Activated CD4-positive, alpha-beta T cell treated with anti-CD3 and anti-CD28 coated beads for 4 hours (primary cell): ENCODE results near the gene OR2F2.

Experiments
- DNase-seq, 2 donors: peaks; one replicate each; pipeline ENCODE4 v3.0.0-alpha.2; 2020

Gene OR2F2, protein sequence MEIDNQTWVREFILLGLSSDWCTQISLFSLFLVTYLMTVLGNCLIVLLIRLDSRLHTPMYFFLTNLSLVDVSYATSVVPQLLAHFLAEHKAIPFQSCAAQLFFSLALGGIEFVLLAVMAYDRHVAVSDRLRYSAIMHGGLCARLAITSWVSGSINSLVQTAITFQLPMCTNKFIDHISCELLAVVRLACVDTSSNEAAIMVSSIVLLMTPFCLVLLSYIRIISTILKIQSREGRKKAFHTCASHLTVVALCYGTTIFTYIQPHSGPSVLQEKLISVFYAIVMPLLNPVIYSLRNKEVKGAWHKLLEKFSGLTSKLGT

DNA sequence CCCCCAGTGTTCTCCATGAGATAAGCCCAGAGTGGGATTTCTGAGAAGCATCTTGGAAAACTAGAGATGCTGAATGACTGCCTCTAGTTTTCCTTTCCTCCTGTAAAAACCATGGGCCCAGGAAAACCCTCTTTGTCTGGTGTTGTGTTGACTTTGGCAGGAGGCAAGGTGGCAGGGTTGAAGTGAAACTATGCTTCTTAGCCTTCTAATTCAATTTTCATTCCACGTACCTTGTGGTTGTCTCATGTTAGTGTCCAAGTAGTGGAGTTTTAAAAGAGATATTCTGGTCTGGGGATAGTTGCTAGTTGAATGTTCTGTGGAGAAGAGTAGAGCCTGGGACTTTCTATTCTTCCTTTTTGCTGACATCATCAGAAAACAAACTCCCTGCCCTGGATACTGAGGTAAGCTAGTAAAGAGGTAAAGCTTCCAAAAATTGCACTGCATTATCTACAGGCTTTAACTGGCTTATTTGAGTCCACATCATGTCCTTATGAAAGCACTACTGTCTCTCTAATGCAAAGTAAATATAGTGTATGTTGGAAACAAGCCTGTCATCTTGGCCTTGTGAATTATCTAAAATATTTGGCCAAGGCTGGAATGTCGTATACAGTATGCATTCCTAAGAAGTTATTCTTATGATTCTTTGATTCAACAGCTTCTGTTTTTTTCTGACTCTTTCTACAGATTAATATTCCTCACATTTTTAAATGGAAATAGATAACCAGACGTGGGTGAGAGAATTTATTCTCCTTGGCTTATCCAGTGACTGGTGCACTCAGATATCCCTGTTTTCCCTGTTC, at the start of gene OR2F2:
OR2F2 (plus strand) TSS at position 708 of the 800 bp plus-strand sequence; CDS start at position 708, 0 bp downstream.
- no peak for DNase-seq

DNA sequence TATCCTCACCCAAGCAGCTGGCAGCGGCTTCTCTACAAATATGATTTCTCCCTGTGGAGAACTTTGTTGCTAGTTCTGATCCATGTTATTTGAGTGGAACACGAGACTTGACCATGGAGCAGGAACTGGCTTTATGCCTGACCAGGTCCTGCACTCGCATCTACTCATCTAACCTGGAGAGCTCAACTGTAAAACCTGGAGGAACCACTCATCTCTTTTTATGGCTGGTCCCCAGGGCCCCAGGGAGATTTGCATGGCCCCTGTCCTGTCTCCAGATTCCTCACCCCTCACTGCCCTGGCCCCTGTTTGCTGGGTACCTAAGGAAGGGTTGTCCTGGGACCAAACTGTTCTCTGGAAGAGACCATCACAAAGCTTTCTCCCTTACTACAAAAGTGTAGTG, 49.1 kb upstream of the OR2F2 start:
- DNase-seq = no peak

DNA sequence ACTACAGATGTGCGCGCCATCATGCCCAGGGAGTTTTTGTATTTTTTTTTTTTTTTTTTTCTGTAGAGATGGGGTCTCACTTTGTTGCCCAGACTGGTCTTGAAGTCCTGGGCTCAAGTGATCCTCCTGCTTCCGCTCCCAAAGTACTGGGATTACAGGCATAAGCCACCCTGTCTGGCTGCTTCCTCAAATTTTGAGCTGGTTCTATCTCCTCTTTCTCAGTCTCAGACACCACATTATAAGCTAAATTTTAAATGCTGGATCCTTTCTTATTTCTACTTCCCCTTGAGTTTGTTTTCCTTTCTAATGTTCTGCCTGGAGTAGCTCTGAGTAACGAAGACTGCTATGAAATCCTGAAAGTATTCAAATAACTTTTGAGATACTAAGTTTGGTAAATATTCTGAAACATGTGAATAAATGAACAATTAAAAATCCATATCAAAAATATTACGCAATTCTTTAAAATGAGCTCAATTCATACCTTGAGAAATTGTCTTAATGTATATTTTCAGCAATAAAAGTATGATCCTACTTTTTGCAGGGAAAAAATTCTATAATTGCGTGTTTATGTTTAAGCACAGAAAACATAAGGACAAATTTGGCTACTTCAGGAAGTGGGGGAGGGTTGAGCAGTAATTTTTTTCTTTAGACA, 48.1 kb upstream of the OR2F2 start:
- no peak for DNase-seq

DNA sequence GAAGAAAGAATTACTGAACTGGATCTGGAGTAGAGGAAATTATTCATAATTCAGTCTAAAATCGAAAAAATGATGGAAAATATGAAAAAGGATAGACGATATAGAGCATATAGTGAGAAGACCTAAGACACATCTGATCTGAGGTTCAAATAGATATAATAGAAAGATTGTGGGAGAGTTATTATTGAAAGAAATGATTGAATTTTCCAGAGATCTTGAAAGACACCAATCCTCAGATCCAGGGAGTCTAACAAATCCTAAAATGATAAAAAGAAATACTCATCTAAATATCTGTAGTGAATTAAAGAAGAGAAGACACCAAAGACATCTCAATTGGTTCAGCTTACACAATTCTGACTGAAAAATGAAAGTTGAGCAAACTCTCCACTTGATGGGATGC, 46.0 kb upstream of the OR2F2 start:
- DNase-seq = no peak

DNA sequence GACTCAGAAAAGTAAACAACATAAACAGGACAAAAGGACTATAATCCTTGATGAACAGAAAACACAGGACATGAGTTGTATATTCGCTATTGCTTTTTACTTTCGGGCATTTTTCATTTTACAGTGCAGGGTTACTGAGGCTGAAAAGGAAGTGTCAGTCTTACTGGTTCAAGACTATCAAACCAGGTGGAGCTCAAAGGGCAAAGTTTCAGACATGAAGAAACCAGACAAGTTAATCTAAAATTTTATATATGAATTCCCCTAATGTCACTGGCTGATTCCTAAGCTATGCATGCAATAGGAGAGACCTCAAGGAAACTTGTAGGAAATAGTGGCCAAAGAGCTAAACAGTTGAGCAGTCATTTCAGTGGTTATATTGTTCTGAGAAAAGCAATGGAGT, 44.5 kb upstream of the OR2F2 start:
- no peak for DNase-seq

DNA sequence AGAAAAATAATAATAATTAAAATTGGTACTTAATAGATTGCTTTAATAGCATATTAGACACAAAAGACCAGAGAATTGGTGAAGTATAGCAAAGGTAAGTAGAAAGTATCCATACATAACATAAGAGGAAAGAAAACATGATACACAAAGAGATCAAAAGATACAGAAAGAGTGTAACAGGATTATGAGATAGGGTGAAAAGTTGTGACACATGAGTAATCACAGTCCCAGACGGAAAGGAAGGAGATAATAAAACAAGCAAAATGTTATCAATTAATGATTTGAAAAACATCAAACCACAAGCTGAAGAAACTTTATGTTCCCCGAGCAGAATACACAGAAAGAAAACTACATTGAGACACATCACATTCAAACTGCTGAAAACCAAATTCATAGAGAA, 43.6 kb upstream of the OR2F2 start:
- DNase-seq = no peak

DNA sequence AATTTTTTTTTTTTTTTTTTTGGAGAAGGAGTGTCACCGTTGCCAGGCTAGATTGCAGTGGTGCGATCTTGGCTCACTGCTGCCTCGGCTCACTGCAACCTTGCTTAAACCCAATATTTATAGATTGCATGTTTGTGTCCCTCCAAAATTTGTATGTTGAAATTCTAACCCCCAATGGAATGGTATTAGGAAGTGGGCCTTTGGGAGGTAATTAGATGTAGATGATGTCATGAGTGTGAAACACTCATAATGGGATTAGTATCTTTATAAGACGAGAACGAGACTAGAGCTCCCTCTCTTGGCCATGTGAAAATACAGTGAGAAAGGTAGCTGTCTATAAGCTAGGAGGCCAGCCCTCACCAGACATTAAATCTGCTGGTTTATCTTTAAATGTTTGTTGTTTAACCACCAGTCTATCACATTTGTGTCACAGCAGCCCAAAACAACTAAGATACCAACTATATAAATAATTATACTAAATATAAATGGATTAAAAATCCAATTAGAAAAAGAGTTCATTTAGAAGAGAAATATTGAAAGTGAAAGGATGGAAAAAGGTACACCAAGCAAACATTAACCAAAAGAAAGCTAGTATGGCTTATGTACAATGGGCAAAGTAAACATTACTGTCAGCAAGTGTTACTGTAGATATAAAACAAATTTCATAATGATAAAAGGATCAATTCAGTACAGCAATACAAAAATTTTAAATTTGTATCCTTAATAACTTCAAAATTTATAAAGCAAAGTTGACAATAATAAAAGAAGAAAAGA, 42.3 kb upstream of the OR2F2 start:
- peak in 1 of 2 donors; percentile 23 for DNase-seq

DNA sequence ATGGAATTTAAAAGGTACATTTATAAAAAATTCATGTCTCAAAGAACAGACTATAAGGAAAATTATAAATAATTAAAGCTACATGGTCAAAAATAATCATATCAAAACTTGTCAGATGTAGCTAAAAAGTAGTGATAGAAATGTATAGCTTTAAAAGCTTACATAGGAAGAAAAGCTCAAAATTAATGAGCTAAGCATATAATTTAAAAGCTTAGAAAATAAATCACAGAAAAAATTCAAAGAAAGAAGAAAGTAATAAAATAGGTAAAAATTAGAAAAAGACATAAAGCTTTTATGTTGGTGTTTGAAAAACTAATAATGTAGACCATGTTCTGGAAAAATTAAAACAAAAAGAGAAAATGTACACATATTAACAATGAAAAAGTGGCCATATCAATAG, 38.4 kb upstream of the OR2F2 start:
- DNase-seq = no peak

DNA sequence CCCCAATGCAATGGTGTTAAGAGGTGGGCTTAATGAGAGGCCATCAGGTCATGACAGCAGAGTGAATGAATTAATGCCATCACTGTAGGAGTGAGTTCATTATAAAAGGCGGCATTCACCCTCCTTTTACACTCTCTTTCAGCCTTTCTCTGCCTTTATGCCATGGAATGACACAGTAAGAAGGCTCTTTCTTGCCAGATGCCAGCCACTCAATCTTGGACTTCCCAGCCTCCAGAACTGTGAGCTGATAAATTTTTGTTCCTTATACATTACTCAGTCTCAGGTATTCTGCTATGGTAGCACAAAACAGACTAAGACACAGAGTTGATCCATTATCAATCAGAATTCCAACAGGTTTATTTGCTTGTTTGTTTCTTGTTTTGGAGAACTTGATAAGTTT, 36.2 kb upstream of the OR2F2 start:
- no peak for DNase-seq

DNA sequence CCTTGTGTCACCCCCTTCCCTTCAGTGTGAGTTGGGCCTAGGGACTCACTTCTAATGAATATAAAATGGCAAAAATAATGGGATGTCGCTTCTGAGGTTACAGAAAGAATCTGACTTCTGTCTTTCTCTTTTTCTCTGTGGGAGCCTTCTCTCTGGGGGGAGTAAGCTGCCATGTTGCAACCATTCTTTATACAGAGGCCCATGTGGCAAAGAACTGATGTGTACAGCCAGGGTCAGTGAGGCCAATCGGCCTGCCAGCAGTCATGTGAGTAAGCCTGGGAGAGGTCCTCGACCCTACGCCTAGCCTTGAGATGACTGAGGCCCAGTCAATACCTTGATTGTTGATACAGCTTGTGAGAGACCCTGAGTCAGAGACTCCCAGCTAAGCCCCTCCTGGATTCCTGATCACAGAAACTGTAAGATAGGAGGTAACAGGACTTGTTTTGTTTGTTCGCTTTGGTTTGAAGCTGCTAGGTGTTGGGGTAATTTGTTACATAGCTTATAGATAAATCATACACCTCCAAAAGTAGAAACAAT, 34.7 kb upstream of the OR2F2 start:
- DNase-seq = no peak

DNA sequence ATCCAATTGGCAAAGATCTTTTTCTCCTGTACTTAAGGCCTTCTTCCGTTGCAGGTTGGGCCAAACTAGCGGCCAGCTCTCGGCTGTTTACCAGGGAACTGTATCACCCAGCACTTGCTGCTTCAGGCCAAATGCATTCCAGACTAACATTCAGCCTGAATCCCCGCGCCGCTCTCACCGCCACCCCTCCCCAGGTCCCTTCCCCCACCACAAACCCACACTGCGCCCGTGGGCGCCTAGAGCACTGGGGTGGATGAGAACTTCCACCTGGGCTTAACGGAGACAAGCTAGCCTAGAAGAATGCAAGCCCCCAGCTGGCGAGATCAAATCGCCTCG, 33.7 kb upstream of the OR2F2 start:
- DNase-seq = peak in 1 of 2 donors; percentile 12

DNA sequence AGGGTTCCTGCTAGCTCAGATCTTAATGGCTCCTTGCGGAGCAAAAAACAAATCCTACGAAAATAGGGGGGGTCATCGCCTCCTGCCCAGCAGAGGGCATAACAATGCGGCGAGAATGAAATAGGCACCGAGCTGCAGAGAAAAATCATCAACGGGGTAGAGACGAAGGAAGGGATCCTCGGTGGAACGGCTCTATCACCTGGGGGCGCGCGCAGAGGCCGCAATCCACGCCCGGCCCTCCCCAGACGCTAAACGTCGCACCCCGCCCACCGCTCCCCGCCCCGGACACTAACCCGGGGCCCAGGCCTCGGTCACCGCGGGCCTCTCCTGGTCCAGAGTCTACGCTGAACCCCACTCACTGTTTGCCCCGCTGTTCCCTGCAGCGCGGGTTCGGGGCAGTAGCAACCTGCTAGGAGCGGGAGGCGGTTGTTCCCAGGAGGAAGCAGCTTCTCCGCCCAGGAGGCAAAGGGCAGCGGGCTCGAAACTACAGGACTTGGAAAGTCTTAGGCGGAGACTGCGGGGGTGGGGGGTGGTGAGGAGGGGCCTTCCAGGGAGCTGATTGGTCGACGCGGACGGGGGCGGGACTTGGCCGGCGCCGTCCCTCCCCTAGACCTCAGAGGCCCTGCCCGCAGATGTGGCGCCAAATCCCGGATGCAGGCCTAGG, 33.2 kb upstream of the OR2F2 start, which contains the start of gene TCAF1:
TCAF1 (minus strand) TSS at position 509 of the 664 bp plus-strand sequence. CDS start 25,568 bp downstream, outside the sequence.
- peak; percentile 90 to 92 for DNase-seq

DNA sequence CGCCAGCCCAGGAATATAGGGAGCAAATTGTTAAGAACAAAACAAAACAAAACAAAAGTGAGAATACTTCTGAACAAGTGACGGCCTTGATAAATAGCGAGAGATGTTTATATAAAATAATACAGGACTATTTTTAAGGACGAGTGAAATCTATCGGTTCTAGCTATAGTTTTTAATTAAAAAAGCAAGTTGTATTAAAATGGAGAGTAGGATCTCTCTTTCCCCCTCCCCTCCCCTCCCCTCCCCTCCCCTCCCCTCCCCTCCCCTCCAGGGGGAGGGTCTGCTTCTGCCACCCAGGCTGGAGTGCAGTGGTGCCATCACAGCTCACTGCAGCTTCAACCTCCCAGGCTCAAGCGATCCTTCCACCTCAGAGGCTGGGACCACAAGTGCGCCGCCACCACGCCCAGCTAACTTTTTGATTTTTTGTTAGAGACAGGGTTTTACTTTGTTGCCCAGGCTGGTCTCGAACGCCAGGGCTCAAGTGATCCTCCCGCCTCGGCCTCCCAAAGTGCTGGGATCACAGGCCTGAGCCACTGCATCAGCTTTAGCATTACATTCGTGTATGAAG, 32.6 kb upstream of the OR2F2 start:
- no peak for DNase-seq

DNA sequence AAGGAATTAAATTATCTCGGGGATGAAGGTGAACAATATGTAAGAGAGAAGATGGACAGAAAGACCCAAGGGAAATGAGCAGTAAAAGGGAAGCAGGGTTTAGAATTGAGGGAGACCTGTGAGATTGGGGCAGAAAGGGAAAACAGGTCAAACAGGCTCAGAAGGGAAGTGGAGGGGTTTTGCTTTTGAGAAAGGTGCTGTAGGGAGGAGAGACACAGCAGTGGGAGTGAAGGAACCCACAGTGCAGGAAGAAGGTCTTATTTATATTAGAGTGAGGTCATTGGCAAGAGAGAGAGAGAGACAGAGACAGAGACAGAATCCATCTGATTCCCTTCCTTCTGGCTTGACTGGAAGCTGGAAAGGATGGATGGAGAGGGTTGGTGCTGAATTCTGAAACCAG, 29.5 kb upstream of the OR2F2 start:
- DNase-seq = no peak

DNA sequence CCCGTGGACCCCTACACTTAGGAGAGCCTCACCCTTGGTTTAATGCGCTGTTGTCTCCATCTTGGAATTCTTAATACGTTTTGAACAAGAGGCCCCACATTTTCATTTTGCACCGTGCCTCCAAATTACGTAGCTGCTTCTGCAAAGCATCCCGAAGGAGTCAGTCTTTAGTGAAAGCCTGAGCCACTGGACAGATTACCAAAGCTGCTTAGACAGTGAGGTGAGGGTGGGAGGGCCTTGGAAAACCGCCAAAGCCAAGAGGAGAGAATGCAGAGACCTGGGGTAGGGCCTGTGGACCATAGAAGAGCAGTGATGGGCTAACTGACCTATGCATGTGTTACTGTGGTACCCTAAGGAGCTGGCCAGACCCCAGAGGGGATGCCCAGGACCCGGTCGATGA, 28.9 kb upstream of the OR2F2 start:
- no peak for DNase-seq

DNA sequence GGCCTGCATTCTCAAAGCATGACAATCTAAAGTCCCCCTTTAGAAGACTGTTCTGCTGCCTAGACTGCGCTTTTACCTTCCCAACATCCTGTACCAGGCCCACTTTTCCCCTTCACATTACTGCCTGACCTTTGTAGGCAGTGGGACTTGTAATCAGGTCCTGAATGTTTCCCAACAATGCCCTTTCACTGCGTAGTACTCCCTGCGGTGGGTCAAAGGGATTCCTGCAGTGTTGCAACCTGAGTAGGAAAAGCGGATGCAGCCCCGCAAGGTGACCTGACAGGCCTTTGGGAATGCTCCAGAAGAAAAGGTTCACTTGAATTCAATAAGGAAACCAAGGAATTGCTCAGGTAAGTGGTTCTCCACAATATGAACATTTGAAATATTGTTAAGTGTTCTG, 28.1 kb upstream of the OR2F2 start:
- DNase-seq = no peak

DNA sequence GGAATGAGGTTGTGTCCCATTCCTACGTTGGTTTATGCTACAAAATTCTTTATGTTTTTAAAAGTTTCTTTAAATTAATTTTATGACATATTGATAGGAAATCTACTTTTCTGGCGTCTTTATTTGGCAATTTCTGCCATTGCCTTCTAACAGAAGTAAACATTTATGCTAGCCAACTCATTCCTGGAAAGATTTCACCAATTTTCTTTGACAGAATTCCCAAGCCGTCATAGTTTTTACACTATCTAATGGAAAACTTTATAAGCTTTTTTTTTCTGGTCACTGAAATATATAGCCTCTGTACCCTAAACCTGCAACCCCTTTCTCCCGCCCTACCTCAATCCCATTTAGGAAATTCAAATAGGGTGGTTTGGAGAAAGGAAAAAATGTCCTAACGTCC, 26.9 kb upstream of the OR2F2 start:
- no peak for DNase-seq

DNA sequence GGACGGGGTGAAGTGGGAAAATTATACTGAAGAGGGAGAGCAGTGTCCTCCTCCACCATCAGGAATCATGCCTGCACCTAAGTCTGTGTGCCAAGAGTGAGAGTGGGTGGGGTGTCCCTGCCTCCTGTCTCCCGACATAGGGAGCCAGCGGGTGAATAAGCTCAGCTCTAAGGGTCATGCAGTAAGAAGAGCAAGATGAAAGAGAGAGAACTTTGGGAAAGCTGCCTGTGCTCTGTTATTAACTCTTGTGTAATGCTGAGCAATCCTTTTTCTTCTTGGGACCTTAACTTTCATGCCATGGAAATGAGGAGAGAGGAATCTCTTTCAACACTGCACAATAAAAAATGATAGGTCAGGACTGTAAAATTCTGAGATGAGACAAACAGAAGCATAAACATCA, 25.2 kb upstream of the OR2F2 start:
- DNase-seq = no peak

DNA sequence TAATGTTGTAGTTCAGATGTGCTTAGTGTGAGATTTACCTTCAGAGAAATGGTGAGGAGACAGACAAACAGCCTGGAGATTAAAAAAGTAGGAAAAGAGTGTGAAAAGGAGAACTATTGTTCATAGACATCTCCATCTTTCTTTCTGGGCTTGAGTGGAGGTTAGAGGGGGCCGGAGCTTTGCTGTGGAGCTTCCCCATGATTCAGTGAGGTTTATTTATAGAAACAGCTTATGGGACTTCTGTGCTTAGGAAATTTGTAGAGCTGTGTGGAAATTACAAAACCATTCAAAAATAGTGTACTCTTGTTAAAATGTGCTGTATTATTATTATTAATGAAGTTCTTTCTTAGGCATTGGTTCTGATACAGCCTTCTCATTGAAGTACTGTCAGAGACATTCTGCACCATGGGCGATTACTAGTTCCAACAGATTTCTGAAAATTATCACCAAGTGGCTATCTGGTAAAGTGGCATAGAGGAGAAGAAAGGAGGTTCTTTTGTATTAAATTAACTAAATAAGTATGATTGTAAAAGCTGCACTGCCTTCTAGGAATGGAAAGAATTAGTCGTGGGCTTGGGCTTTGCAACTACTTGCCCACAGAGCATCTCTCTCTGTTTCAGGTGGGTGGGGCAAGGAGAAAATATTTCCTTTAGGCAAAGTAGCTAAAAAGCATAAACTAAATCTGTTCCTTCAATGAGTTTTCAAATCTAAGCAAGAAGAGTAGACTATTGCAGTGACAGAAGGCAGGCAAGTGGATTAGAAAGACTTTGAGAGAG, 24.4 kb upstream of the OR2F2 start:
- DNase-seq = no peak

DNA sequence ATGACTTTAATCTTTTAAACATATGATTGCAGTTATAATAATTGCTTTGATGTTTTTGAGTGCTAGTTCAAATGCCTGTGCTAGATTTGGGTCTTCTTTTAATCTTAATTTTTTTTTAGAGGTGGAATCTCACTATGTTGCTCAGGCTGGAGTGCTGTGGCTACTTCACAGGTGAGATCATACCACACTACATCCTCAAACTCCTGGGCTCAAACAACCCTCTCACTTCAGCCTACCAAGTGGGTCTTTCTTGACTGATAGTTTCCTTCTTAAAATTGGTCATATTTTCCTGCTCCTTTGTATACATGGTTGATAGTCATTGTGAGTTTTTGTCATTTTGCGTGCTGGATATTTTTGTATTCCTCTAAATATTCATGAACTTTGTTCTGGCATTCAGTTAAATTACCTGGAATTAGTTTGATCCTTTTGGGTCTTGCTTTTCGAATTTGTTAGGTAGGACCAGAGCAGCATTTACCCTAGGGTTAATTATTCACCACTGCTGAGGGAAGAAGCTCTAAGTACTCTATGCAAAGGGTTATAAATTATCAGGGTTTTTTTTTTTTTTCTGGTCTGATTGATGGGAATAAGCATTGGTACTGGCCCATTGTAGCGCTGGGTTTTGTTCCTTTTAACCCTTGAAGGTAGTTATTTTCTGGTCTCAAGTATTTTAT, 21.0 kb upstream of the OR2F2 start:
- DNase-seq = no peak
